Left lung (tissue), 10 donors: ENCODE data around the gene CLP1. TPM values are rescaled to one million over a fixed set of nuclear protein-coding genes. Genes with fewer than 3 reads are reported as not detected.

ENCODE experiments used
- ATAC-seq: fragments of 200-7000 bp; cut with Tn5 transposase; one replicate; pipeline ENCODE4 v1.9.1; 2020; ENCODE audit warnings: moderate library complexity
- DNase-seq, 4 donors: peaks; one replicate each; pipeline ENCODE4 v3.0.0-alpha.2; 2013 to 2020
- H3K27ac ChIP-seq, 2 donors: fragments of 200-600 bp; sonication (generic) in 1 of 2; one replicate each; pipeline versions ENCODE4 v1.5.0 to v1.8.0; 2020 to 2021
- H3K27me3 ChIP-seq, 2 donors: fragments of 200-600 bp; sonication (generic) in 1 of 2; one replicate each; pipeline versions ENCODE4 v1.5.0 to v1.8.0; 2020 to 2021
- H3K36me3 ChIP-seq, 2 donors: fragments of 200-600 bp; sonication (generic) in 1 of 2; one replicate each; pipeline versions ENCODE4 v1.5.0 to v1.8.0; 2020 to 2021
- H3K4me1 ChIP-seq, 2 donors: fragments of 200-600 bp; one replicate each; pipeline ENCODE4 v1.8.0; 2021
- H3K4me3 ChIP-seq, 2 donors: fragments of 200-600 bp; sonication (generic) in 1 of 2; one replicate each; pipeline versions ENCODE4 v1.5.0 to v1.8.0; 2020 to 2021; ENCODE audit warnings: mild to moderate bottlenecking in 1 of 2
- H3K9me3 ChIP-seq, 2 donors: fragments of 200-600 bp; sonication (generic) in 1 of 2; one replicate each; pipeline versions ENCODE4 v1.5.0 to v1.8.0; 2020 to 2021
- CTCF ChIP-seq, 2 donors: fragments of 200-600 bp; sonication (generic) in 1 of 2; IDR thresholded peaks; one replicate each; pipeline versions ENCODE4 v1.5.0 to v1.8.0; 2021; ENCODE audit warnings: antibody characterized with exemption in 2 of 2
- intact Hi-C, 2 donors: fragments of 100-400 bp; cut with DNase I; formaldehyde crosslinking; loops; one replicate each; pipeline versions ENCODE4 v1.11.2 to v1.14.2; 2022
- polyA plus RNA-seq, 6 donors: library from polyadenylated mRNA; unstranded; fragments of 120-200 nt; gene quantifications; one replicate each; pipeline ENCODE4 v1.2.1, GENCODE V29; 2013; ENCODE audit not compliant: insufficient read length in 6 of 6
- total RNA-seq, 2 donors: library from RNA; stranded (reverse); fragmentation: NEBNext Ultra II Directional; extraction: Animal tissue kit (Norgen Biotek cat#: 25700); gene quantifications; one replicate each; pipeline ENCODE4 v1.2.1, GENCODE V29; 2021
- donor health status: DM: no; HTN: yes; CAD: no.
- donor health status: DM: no; HTN: no; CAD: no.

The CLP1 gene
- total and polyA plus RNA-seq, 8 donors, result 10.1 to 14.3 (median 13.1) TPM

- Histone ChIP-seq H3K4me3 (peak overlapping the region in 1 of 2 donors; percentile 26), H3K9me3 (no peaks in the 10 kb centered on the region), H3K4me1 (peaks cover 25 to 62% of the 10 kb centered on the region in 2 donors), H3K27me3 (peaks cover 22 to 67% of the 10 kb centered on the region in 2 donors), H3K36me3 (no peaks in the 10 kb centered on the region), H3K27ac (no peak overlapping the region)
- ATAC-seq (peak; percentile 4), DNase-seq (no peak)
- TF ChIP-seq CTCF (IDR thresholded peaks at IDR 0.05), result no peak
- intact Hi-C loops, result no loop called here
Observed at GRCh38 chr11:57647960-57648800, 9.4 kb upstream of the CLP1 start.

- Histone ChIP-seq H3K4me3 (peak overlapping the region; percentile 12 to 26), H3K27me3 (peaks cover 22 to 69% of the 10 kb centered on the region in 2 donors), H3K36me3 (no peaks in the 10 kb centered on the region), H3K4me1 (peaks cover 25 to 62% of the 10 kb centered on the region in 2 donors), H3K27ac (no peak overlapping the region), H3K9me3 (no peaks in the 10 kb centered on the region)
- TF ChIP-seq CTCF (IDR thresholded peaks at IDR 0.05), result no peak
- intact Hi-C loops, result no loop called here
- ATAC-seq (no peak), DNase-seq (no peak)
Observed at GRCh38 chr11:57648801-57649735, 8.5 kb upstream of the CLP1 start.

- no peak for TF ChIP-seq CTCF (IDR thresholded peaks at IDR 0.05)
- peak; percentile 57 for ATAC-seq
- Histone ChIP-seq H3K9me3 (no peaks in the 10 kb centered on the region), H3K27ac (no peak within 1 kb of the TSS), H3K4me3 (peak within 1 kb of the TSS; percentile 12 to 26), H3K36me3 (no peaks in the 10 kb centered on the region), H3K27me3 (peaks cover 22 to 66% of the 10 kb centered on the region in 2 donors), H3K4me1 (peaks cover 17 to 54% of the 10 kb centered on the region in 2 donors)
- peak in 1 of 4 donors; percentile 75 for DNase-seq
- intact Hi-C loops, result no loop called here
Observed at GRCh38 chr11:57649826-57650738, 7.5 kb upstream of the CLP1 start, which contains the start of gene YPEL4. Gene YPEL4 (minus strand): TSS chr11:57649912. CDS start chr11:57647107, 2,805 bp downstream.

GRCh38 chr11:57650739-57651090, 6.8 kb upstream of the CLP1 start:
- ATAC-seq (no peak), DNase-seq (no peak)
- H3K27ac ChIP-seq, result no peak overlapping the region
- peaks cover 22 to 60% of the 10 kb centered on the region in 2 donors for H3K27me3 ChIP-seq
- no peak for TF ChIP-seq CTCF (IDR thresholded peaks at IDR 0.05)
- H3K4me3 ChIP-seq, result no peak overlapping the region
- H3K4me1 ChIP-seq, result peaks cover 11 to 47% of the 10 kb centered on the region in 2 donors
- H3K9me3 ChIP-seq, result no peaks in the 10 kb centered on the region
- intact Hi-C loops, result no loop called here
- no peaks in the 10 kb centered on the region for H3K36me3 ChIP-seq
